NT2/D1 (cell line): ENCODE measurements around the gene PROM1.

ENCODE experiments used
- DNase-seq: peaks from one replicate; pipeline ENCODE4 v3.0.0-alpha.2; 2011; ENCODE audit warnings: low read depth, low spot score
- H3K27me3 ChIP-seq: 2 replicates; pipeline ENCODE4 v1.6.0; 2011; ENCODE audit warnings: mild to moderate bottlenecking; ENCODE audit not compliant: insufficient read length, insufficient read depth
- H3K36me3 ChIP-seq: 2 replicates; pipeline ENCODE4 v1.6.1; 2011; ENCODE audit warnings: mild to moderate bottlenecking, low read length, mixed read lengths; ENCODE audit not compliant: insufficient read depth, insufficient read length
- H3K4me1 ChIP-seq: 2 replicates; pipeline ENCODE4 v1.5.1; 2011; ENCODE audit not compliant: insufficient read depth, insufficient read length
- H3K4me3 ChIP-seq: 2 replicates; pipeline ENCODE4 v1.5.1; 2011; ENCODE audit warnings: low read depth; ENCODE audit not compliant: insufficient read length
- H3K9ac ChIP-seq: 2 replicates; pipeline ENCODE4 v1.6.0; 2011; ENCODE audit warnings: low read depth; ENCODE audit not compliant: insufficient read length
- H3K9me3 ChIP-seq: 2 replicates; pipeline ENCODE4 v1.5.1; 2011; ENCODE audit warnings: mild to moderate bottlenecking, low read length; ENCODE audit not compliant: insufficient read depth
- SUZ12 ChIP-seq: IDR thresholded peaks from 2 replicates; pipeline ENCODE4 v1.6.1; 2011; ENCODE audit not compliant: insufficient read length, insufficient read depth; ENCODE audit errors: extremely low read depth
- YY1 ChIP-seq: IDR thresholded peaks from 2 replicates; pipeline ENCODE4 v1.6.1; 2011; ENCODE audit not compliant: insufficient read length, insufficient read depth
- ZNF274 ChIP-seq: IDR thresholded peaks from 2 replicates; pipeline ENCODE4 v1.6.1; 2011; ENCODE audit warnings: mild to moderate bottlenecking, low read depth, low read length

PROM1 gene

DNA sequence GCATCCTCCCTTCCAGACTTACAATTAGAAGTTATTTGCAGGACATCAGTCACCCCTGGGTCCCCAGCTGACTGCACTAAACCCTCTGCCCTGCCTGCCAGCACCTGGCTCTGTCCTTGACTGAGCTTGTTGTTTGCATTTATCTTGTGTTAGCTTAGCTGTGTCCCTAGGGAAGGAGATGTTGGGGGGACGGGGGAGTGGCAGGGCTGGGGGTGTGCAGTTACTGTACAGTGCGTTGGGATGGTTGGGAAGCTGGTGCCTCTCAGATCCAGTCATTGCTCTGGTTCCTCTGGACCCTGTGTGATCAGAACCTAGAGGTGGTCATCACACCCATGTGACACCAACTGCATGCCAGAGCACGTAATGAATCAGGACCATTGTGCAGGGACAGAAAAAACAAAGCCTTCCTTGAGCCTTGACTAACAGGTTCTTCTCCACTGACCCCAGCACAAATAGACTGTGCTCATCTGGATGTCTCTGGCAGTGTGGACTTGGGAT lies 32.7 kb upstream of the PROM1 start:
- no peak for DNase-seq

DNA sequence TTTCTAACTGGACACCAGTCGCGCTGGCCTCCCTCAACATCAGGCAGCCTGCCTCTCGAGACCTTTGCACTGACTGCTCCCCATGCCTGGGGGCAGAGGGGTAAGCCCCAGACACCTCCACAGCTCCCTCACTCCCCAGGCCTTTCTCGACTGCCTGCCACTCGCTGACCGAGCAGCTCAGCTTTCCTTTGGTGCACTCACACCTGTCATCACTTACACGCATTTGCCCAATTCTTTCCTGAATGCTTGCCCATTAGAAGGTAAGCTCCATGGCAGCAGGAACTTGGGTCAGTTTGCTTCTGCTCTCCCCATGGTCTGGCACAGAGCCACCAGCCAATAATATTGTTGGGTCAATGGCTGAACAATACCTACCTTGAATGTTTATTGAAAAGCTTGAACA lies 32.2 kb upstream of the PROM1 start:
- Histone ChIP-seq H3K4me1 (no peaks in the 10 kb centered on the region), H3K9ac (no peak overlapping the region), H3K9me3 (no peaks in the 10 kb centered on the region), H3K36me3 (no peaks in the 10 kb centered on the region), H3K4me3 (no peak overlapping the region), H3K27me3 (peaks cover 5% of the 10 kb centered on the region)
- TF ChIP-seq YY1: no peak
- no peak for TF ChIP-seq ZNF274
- TF ChIP-seq SUZ12: no peak
- DNase-seq: no peak

More for the DNA sequence above, 32.7 kb upstream of the PROM1 start:
- H3K27me3 ChIP-seq: peaks cover 5% of the 10 kb centered on the region
- no peaks in the 10 kb centered on the region for H3K9me3 ChIP-seq
- H3K4me1 ChIP-seq: no peaks in the 10 kb centered on the region
- no peak overlapping the region for H3K4me3 ChIP-seq
- no peak overlapping the region for H3K9ac ChIP-seq
- TF ChIP-seq SUZ12 (no peak), YY1 (no peak), ZNF274 (no peak)
- H3K36me3 ChIP-seq: no peaks in the 10 kb centered on the region

DNA sequence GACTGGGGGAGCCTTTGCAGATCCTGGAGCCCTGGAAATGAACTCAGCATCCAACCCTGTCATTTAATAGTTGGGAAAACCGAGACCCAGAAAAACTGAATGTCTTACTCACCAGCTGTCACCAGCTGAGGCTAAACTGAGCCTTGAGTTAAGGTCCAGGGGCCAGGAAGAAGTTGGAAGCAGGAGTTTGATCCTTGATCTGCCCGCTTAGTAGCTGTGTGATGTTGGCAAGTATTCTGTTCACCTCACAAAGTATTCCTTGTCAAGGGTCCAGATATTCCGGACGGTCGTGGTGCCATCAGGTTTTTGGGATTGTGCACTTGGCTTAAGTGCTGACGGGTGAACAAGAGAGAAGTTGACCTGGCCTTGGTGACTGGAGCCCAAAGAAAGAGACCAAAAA lies 30.7 kb upstream of the PROM1 start:
- Histone ChIP-seq H3K4me3 (no peak overlapping the region), H3K4me1 (no peaks in the 10 kb centered on the region), H3K9ac (no peak overlapping the region), H3K27me3 (peaks cover 5% of the 10 kb centered on the region), H3K36me3 (no peaks in the 10 kb centered on the region), H3K9me3 (no peaks in the 10 kb centered on the region)
- DNase-seq: no peak
- no peak for TF ChIP-seq SUZ12
- no peak for TF ChIP-seq YY1
- no peak for TF ChIP-seq ZNF274

DNA sequence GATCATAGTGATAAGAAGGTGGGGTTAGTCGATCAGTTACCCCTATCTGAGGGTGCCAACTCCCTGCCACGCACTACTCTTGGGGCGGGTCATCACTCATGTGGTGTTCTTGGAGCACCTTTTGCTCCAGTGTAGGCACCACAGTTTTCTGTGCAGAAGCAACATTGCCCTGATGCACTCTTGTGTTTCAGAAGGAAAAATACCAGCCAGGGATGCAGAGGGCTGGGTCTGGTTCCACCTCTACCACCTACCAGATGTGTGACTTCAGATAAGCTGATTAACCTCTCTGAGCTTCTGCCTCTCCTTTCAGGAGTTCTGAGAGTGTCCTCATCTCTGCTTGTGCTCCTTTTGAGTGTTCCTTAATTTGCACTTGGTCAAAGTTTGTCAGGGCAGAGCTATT lies 29.9 kb upstream of the PROM1 start:
- no peak for DNase-seq
- Histone ChIP-seq H3K36me3 (no peaks in the 10 kb centered on the region), H3K9ac (no peak overlapping the region), H3K4me1 (no peaks in the 10 kb centered on the region), H3K4me3 (no peak overlapping the region), H3K9me3 (no peaks in the 10 kb centered on the region), H3K27me3 (peaks cover 5% of the 10 kb centered on the region)
- TF ChIP-seq ZNF274 (no peak), SUZ12 (no peak), YY1 (no peak)

DNA sequence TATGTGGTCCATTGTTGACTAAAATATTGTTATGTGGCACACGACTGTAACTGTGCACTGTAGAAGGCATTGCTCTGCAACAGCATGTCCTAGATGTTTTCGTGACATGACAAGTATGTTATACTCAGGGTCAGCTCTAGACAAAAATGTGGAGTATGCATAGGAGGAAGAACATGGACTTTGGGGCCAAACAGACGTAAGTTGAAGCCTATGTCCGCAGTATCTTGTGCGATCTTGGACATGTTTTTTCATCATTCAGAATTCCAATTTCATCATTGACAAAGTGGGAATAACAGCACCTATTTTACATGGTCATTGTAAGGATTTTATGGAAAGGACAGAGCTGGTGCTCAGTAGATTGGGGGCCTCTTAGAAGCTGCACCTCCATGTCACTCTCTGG lies 27.7 kb upstream of the PROM1 start:
- Histone ChIP-seq H3K36me3 (no peaks in the 10 kb centered on the region), H3K4me1 (no peaks in the 10 kb centered on the region), H3K27me3 (peaks cover 5% of the 10 kb centered on the region), H3K9me3 (no peaks in the 10 kb centered on the region), H3K4me3 (no peak overlapping the region), H3K9ac (no peak overlapping the region)
- DNase-seq: no peak
- TF ChIP-seq ZNF274 (no peak), SUZ12 (no peak), YY1 (no peak)

DNA sequence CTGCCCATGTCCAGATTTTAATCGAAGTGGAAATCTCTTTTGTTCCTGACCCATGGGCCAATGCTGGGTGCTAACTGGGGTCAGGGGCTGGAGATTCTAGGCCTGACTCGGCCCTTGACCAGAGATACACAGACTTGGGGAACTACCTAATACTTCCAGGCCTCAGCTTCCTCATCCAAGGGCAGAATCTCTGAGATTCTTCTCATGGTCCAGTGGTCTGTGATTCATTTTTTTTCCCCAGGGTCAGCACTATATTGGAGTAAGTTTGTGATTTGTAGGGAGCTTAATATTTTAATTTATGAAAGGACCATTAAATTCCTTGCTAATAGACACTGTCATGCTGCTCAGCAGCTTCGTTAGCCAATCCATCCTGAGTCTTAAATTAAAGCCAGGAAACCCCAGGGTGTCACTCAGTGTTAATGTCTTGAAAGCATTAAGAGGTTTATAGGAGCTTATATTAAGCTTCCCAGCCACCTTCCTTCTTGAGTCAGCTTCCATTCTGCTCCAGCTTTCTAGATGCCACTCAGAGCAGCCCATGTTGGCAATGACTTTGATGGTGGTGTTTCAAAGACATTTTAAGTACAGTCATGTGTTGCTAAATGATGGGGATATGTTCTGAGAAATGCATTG lies 27.0 kb upstream of the PROM1 start:
- TF ChIP-seq ZNF274 (no peak), SUZ12 (no peak), YY1 (no peak)
- Histone ChIP-seq H3K4me1 (no peaks in the 10 kb centered on the region), H3K4me3 (no peak overlapping the region), H3K9ac (no peak overlapping the region), H3K27me3 (peaks cover 5% of the 10 kb centered on the region), H3K36me3 (no peaks in the 10 kb centered on the region), H3K9me3 (no peaks in the 10 kb centered on the region)
- DNase-seq: no peak

DNA sequence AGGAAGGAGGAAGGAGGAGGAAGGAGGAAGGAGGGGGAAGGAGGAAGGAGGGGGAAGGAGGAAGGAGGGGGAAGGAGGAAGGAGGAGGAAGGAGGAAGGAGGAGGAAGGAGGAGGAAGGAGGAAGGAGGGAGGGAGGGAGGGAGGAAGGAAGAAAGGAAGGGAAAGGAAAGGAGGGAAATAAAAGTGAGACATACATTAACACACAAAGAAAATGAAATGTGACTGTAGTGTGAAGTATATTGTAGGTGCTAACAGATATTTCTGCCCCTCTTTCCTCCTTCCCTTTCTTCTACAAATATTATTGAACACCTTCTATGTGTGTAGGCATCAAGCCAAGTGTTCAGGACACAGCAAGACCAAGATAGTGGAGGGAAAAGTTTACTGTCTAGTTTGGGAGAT lies 26.4 kb upstream of the PROM1 start:
- H3K9ac ChIP-seq: no peak overlapping the region
- no peak for DNase-seq

More for the DNA sequence above, 26.4 kb upstream of the PROM1 start:
- Histone ChIP-seq H3K9me3 (no peaks in the 10 kb centered on the region), H3K4me3 (no peak overlapping the region), H3K4me1 (no peaks in the 10 kb centered on the region), H3K36me3 (no peaks in the 10 kb centered on the region), H3K27me3 (peaks cover 5% of the 10 kb centered on the region)
- TF ChIP-seq YY1 (no peak), SUZ12 (no peak), ZNF274 (no peak)
